ENCODE results near the gene DENND2D.

DNA sequence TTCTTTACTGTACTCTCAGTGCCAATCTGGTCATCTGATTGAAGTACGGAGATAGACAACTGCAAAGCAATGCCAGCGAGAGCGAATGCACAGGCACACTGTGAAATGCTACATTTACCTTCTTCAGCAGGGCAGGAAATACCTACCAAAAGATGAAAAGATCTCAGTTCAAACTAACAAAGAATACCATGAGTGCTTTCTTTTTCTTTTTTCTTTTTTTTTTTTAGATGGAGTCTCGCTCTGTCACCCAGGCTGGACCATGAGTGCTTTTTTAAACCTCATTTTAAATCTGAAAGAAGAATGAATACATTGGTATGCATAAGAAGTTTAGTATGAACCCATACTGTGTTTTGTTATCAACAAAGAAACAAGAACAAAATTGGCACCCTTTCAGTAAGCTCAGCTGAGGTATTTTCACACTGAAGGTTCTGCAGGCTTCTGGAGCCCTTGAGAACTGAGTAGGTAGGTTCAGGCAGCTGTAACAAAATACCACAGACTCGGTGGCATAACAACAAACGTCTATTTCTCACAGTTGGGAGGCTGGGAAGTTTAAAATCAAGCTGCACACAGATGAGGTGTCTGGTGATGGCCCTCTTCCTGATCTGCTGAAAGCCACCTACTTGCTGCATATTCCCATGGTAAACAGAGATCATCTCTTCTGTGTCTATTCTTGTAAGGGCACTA, 25.4 kb upstream of the DENND2D start:
- TF ChIP-seq POLR2AphosphoS5 (IDR thresholded peaks at IDR 0.05): no peak
- TF ChIP-seq POLR2A (IDR thresholded peaks at IDR 0.05): no peak

All from breast epithelium (tissue), 3 donors.